GM12801 (cell line): ENCODE results near the gene SCAI.

Experiments used
- CTCF ChIP-seq: IDR thresholded peaks from one replicate; pipeline ENCODE4 v1.5.1; 2011; ENCODE audit warnings: control low read depth; ENCODE audit not compliant: insufficient read length; ENCODE audit errors: extremely low read depth

The SCAI gene

GRCh38 chr9:124968238-124968637, 175.1 kb downstream of the SCAI start:
- no peak for TF ChIP-seq CTCF

GRCh38 chr9:124964604-124965003, 178.7 kb downstream of the SCAI start:
- TF ChIP-seq CTCF: no peak

- no peak for TF ChIP-seq CTCF
Observed at GRCh38 chr9:124964056-124964455, 179.3 kb downstream of the SCAI start.

- no peak for TF ChIP-seq CTCF
Observed at GRCh38 chr9:124960409-124960752, 182.9 kb downstream of the SCAI start.

GRCh38 chr9:124954255-124954654, 189.1 kb downstream of the SCAI start:
- no peak for TF ChIP-seq CTCF

- no peak for TF ChIP-seq CTCF
Observed at GRCh38 chr9:124950050-124950718, 193.1 kb downstream of the SCAI start.

GRCh38 chr9:124949387-124949786, 193.9 kb downstream of the SCAI start:
- no peak for TF ChIP-seq CTCF
